ENCODE results near the gene SPDYC.

DNA sequence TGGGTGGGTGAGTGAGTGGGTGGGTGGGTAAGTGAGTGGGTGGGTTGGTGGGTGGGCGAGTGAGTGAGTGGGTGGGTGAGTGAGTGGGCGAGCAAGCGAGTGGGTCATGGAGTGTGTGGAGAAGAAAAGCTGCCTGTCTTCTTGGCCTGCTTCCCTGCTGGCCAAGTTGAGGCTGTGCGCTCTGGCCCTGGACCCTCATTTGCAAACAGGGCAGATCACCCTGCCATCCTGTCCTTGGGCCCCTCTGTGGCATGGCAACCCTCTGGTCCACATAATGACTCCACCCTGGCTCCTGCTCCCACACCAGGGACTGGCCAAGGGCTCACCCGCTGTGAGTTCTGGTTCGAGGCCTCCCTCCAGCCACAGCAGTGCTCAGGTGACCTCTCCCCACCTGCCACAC lies 46.8 kb downstream of the SPDYC start:
- no peak for TF ChIP-seq SIN3A (IDR thresholded peaks at IDR 0.05; ENCODE audit: borderline replicate concordance, low read depth, low read length)
- TF ChIP-seq HES4 (CRISPR knock-in tag; IDR thresholded peaks at IDR 0.05; ENCODE audit: borderline replicate concordance), result no peak
- TF ChIP-seq CTCF (CRISPR knock-in tag; IDR thresholded peaks at IDR 0.05), result no peak
- TF ChIP-seq, protein P1, sequence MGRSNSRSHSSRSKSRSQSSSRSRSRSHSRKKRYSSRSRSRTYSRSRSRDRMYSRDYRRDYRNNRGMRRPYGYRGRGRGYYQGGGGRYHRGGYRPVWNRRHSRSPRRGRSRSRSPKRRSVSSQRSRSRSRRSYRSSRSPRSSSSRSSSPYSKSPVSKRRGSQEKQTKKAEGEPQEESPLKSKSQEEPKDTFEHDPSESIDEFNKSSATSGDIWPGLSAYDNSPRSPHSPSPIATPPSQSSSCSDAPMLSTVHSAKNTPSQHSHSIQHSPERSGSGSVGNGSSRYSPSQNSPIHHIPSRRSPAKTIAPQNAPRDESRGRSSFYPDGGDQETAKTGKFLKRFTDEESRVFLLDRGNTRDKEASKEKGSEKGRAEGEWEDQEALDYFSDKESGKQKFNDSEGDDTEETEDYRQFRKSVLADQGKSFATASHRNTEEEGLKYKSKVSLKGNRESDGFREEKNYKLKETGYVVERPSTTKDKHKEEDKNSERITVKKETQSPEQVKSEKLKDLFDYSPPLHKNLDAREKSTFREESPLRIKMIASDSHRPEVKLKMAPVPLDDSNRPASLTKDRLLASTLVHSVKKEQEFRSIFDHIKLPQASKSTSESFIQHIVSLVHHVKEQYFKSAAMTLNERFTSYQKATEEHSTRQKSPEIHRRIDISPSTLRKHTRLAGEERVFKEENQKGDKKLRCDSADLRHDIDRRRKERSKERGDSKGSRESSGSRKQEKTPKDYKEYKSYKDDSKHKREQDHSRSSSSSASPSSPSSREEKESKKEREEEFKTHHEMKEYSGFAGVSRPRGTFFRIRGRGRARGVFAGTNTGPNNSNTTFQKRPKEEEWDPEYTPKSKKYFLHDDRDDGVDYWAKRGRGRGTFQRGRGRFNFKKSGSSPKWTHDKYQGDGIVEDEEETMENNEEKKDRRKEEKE (IDR thresholded peaks at IDR 0.05), result no peak
- no peak for TF ChIP-seq MEIS1 (CRISPR knock-in tag; IDR thresholded peaks at IDR 0.05; ENCODE audit: borderline replicate concordance)
- no peak for TF ChIP-seq ZNF143 (CRISPR knock-in tag; IDR thresholded peaks at IDR 0.05)
- TF ChIP-seq CREB1 (IDR thresholded peaks at IDR 0.05), result no peak
- TF ChIP-seq CREB1 (CRISPR knock-in tag; IDR thresholded peaks at IDR 0.05), result no peak
- TF ChIP-seq, protein P2, sequence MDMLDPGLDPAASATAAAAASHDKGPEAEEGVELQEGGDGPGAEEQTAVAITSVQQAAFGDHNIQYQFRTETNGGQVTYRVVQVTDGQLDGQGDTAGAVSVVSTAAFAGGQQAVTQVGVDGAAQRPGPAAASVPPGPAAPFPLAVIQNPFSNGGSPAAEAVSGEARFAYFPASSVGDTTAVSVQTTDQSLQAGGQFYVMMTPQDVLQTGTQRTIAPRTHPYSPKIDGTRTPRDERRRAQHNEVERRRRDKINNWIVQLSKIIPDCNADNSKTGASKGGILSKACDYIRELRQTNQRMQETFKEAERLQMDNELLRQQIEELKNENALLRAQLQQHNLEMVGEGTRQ (IDR thresholded peaks at IDR 0.05; ENCODE audit: low read depth, low read length), result no peak
- TF ChIP-seq, protein P2 (CRISPR knock-in tag; IDR thresholded peaks at IDR 0.05; ENCODE audit: borderline replicate concordance), result no peak

Data from HepG2 (cell line).